HG02678 (cell line): ENCODE results near the gene TNF.

Source experiments
- ATAC-seq: cut with Tn5 transposase; IDR thresholded peaks from one replicate; pipeline ENCODE4 v1.9.1; 2021; ENCODE audit warnings: mild to moderate bottlenecking, moderate library complexity; ENCODE audit not compliant: unreplicated experiment

The TNF gene

GRCh38 chr6:31575335-31575901 is at the start of gene TNF:
Gene TNF (plus strand): TSS chr6:31575565. CDS start chr6:31575742, 177 bp downstream.
- no peak for ATAC-seq

- no peak for ATAC-seq
These were observed 49.3 kb upstream of the TNF start for GRCh38 chr6:31525932-31526591.

- ATAC-seq, result no peak
These were observed 47.0 kb upstream of the TNF start for GRCh38 chr6:31528307-31528777.

- ATAC-seq, result no peak
These were observed 46.5 kb upstream of the TNF start, which contains the start of gene MCCD1 for GRCh38 chr6:31528821-31529328. Gene MCCD1 (plus strand): TSS chr6:31528962. CDS start chr6:31529015, 53 bp downstream.

- ATAC-seq, result no peak
These were observed 45.8 kb upstream of the TNF start for GRCh38 chr6:31529329-31530150.

- no peak for ATAC-seq
These were observed 44.7 kb upstream of the TNF start for GRCh38 chr6:31530659-31531058.

- ATAC-seq, result no peak
These were observed 44.2 kb upstream of the TNF start for GRCh38 chr6:31531162-31531561.

GRCh38 chr6:31531771-31532643 is 43.4 kb upstream of the TNF start:
- ATAC-seq, result no peak

- ATAC-seq, result no peak
These were observed 42.5 kb upstream of the TNF start for GRCh38 chr6:31532644-31533454.

- ATAC-seq, result no peak
These were observed 41.9 kb upstream of the TNF start for GRCh38 chr6:31533455-31533841.

GRCh38 chr6:31534011-31534410 is 41.4 kb upstream of the TNF start:
- no peak for ATAC-seq

GRCh38 chr6:31534521-31535040 is 40.8 kb upstream of the TNF start:
- ATAC-seq, result no peak

GRCh38 chr6:31535538-31536324 is 39.6 kb upstream of the TNF start:
- ATAC-seq, result no peak

- no peak for ATAC-seq
These were observed 36.5 kb upstream of the TNF start for GRCh38 chr6:31538805-31539400.

GRCh38 chr6:31540640-31541039 is 34.7 kb upstream of the TNF start:
- no peak for ATAC-seq

GRCh38 chr6:31541059-31541657 is 34.2 kb upstream of the TNF start:
- peak; percentile 14 for ATAC-seq

GRCh38 chr6:31541658-31542521 is 33.5 kb upstream of the TNF start, which contains the start of gene DDX39B:
Gene DDX39B (minus strand): TSS chr6:31542003. CDS start chr6:31540532, 1,471 bp downstream.
- ATAC-seq, result peak; percentile 73
